GM12878 (cell line): Measurements from ENCODE around the gene CTNNA3. TPM values are rescaled to one million over a fixed set of nuclear protein-coding genes. Genes with fewer than 3 reads are reported as not detected.

Source experiments
- ATAC-seq: fragments of 200-7000 bp; cut with Tn5 transposase; 3 replicates; pipeline ENCODE4 v1.9.1; 2020; ENCODE audit warnings: mild to moderate bottlenecking, moderate library complexity
- BruUV-seq: library from RNA; stranded (reverse); fragments of 400-500 nt; replicated peaks from 2 replicates; lab custom pipeline; 2021; lab: Mats Ljungman, UMichigan
- CTCF ChIA-PET: fragments of 300-600 bp; sonication (Branson Sonifier 250); formaldehyde crosslinking; extraction: SDS; loops from one replicate; lab custom pipeline; 2021; ENCODE audit warnings: inconsistent platforms; lab: Yijun Ruan, JAX
- POLR2A ChIA-PET: fragments of 350-600 bp; formaldehyde crosslinking; extraction: SDS; loops from one replicate; lab custom pipeline; 2021; ENCODE audit warnings: inconsistent platforms; lab: Charles Lee
- RAD21 ChIA-PET: fragments of 300-600 bp; sonication (Branson Sonifier 250); formaldehyde crosslinking; loops from one replicate; lab custom pipeline; 2023; ENCODE audit warnings: antibody characterized with exemption; ENCODE audit not compliant: unreplicated experiment; lab: Charles Lee
- SMC1A ChIA-PET: fragments of 300-600 bp; sonication (Branson Sonifier 250); formaldehyde crosslinking; loops from one replicate; lab custom pipeline; 2023; ENCODE audit not compliant: unreplicated experiment, uncharacterized antibody; lab: Charles Lee
- DNase-seq: peaks from one replicate; pipeline ENCODE4 v3.0.0-alpha.2; 2011; ENCODE audit warnings: low read depth, low spot score
- FAIRE-seq: peaks from 3 replicates; lab custom pipeline; 2011; peaks lifted over from hg19 to GRCh38; lab: Jason Lieb, UNC
- H2AFZ ChIP-seq: 2 replicates; pipeline ENCODE4 v1.6.0; 2011; ENCODE audit warnings: low read depth, low read length, control low read depth; ENCODE audit not compliant: control insufficient read depth
- H3K27ac ChIP-seq: 2 replicates; pipeline ENCODE4 v1.5.1; 2011; ENCODE audit warnings: control low read depth; ENCODE audit not compliant: control insufficient read depth, insufficient read depth
- H3K27me3 ChIP-seq, 2 experiments: replicated peaks in 1 of 2; 2 replicates each; pipeline versions ENCODE4 v1.6.0 to v1.6.1; 2011; ENCODE audit warnings: low read length in 1 of 2; ENCODE audit not compliant: control insufficient read depth in 2 of 2, insufficient read depth in 2 of 2
- H3K36me3 ChIP-seq, 2 experiments: 2 replicates each; pipeline ENCODE4 v1.5.1; 2011; ENCODE audit warnings: low read length in 1 of 2; ENCODE audit not compliant: control insufficient read depth in 2 of 2, insufficient read depth in 2 of 2
- H3K4me1 ChIP-seq: 2 replicates; pipeline ENCODE4 v1.6.1; 2011; ENCODE audit warnings: mild to moderate bottlenecking, low read length, moderate library complexity, mixed read lengths; ENCODE audit not compliant: control insufficient read depth, insufficient read depth
- H3K4me2 ChIP-seq: 2 replicates; pipeline ENCODE4 v1.6.0; 2011; ENCODE audit warnings: control low read depth; ENCODE audit not compliant: control insufficient read depth, insufficient read depth
- H3K4me3 ChIP-seq: fragments of 200-600 bp; sonication (generic); 2 replicates; pipeline ENCODE4 v1.5.1; 2016
- H3K79me2 ChIP-seq: 2 replicates; pipeline ENCODE4 v1.6.0; 2011; ENCODE audit warnings: low read length; ENCODE audit not compliant: control insufficient read depth, insufficient read depth
- H3K9ac ChIP-seq: 2 replicates; pipeline ENCODE4 v1.8.0; 2011; ENCODE audit warnings: low read length, control low read depth, mixed read lengths; ENCODE audit not compliant: control insufficient read depth, insufficient read depth
- H3K9me3 ChIP-seq: replicated peaks from 3 replicates; pipeline ENCODE4 v1.5.1; 2011; ENCODE audit warnings: mild to moderate bottlenecking, low read length; ENCODE audit not compliant: control insufficient read depth, insufficient read depth
- H4K20me1 ChIP-seq: 2 replicates; pipeline ENCODE4 v1.6.0; 2011; ENCODE audit not compliant: control insufficient read depth, insufficient read depth
- ATF2 ChIP-seq: IDR thresholded peaks from 2 replicates; pipeline ENCODE4 v1.6.1; 2012; ENCODE audit warnings: low read length, inconsistent platforms
- BRCA1 ChIP-seq: IDR thresholded peaks from 2 replicates; pipeline ENCODE4 v1.6.1; 2011; ENCODE audit warnings: low read depth, low read length, improper control_type of control experiment
- CBX3 ChIP-seq: fragments of 200-600 bp; sonication (generic); IDR thresholded peaks from 2 replicates; pipeline ENCODE4 v1.6.1; 2016; ENCODE audit warnings: low read depth, borderline replicate concordance
- ESRRA ChIP-seq: IDR thresholded peaks from 2 replicates; pipeline ENCODE4 v1.6.1; 2012; ENCODE audit warnings: mild to moderate bottlenecking, low read length, improper control_type of control experiment
- ETV6 ChIP-seq, 2 experiments: fragments of 450-650 bp in 1 of 2; IDR thresholded peaks in 1 of 2; conservative IDR thresholded peaks in 1 of 2; 2 replicates each; pipeline ENCODE4 v1.6.1; 2014; ENCODE audit warnings: antibody characterized with exemption in 1 of 2, borderline replicate concordance in 1 of 2, low read depth in 1 of 2, mild to moderate bottlenecking in 1 of 2, moderate library complexity in 1 of 2
- NR2C2 ChIP-seq: IDR thresholded peaks from 2 replicates; pipeline ENCODE4 v1.6.1; 2011; ENCODE audit warnings: borderline replicate concordance, low read depth; ENCODE audit not compliant: control insufficient read depth, insufficient read length
- TAF1 ChIP-seq: IDR thresholded peaks from 2 replicates; pipeline ENCODE4 v1.6.1; 2011; ENCODE audit warnings: mild to moderate bottlenecking, low read depth, low read length, borderline replicate concordance
- WRNIP1 ChIP-seq: IDR thresholded peaks from 2 replicates; pipeline ENCODE4 v1.6.1; 2011; ENCODE audit warnings: low read depth, low read length, improper control_type of control experiment, borderline replicate concordance
- WGBS: methylation state at CpG from one replicate; pipeline ENCODE4 v1.1.6; 2016; ENCODE audit warnings: low lambda C conversion rate; ENCODE audit not compliant: insufficient replicate concordance, insufficient coverage; ENCODE audit errors: missing lambda C conversion rate; 5-methylcytosine and 5-hydroxymethylcytosine counted together
- in situ Hi-C: fragments of 300-500 bp; cut with MboI; formaldehyde crosslinking; loops from 9 replicates; pipeline ENCODE4 v1.14.3; 2018; ENCODE audit warnings: mixed read lengths
- intact Hi-C: fragments of 100-400 bp; cut with micrococcal nuclease; formaldehyde crosslinking; loops from one replicate; pipeline ENCODE4 v1.14.2; 2022; ENCODE audit not compliant: unreplicated experiment
- polyA plus RNA-seq, 11 experiments: library from polyadenylated mRNA; depleted of rRNA in 4 of 11; unstranded in 6 of 11; stranded (reverse) in 5 of 11; fragments of >200 nt; fragmentation: Nextera tagmentation in 4 of 11; fragmentation: Illumina TruSeq in 1 of 11; extraction: Ambion mirVana in 4 of 11; extraction: Trizol in 1 of 11; gene quantifications; 1 replicate in 1 of 11; 2 replicates in 10 of 11; pipeline versions ENCODE4 v1.2.1 to v1.2.3, GENCODE V29; 2011 to 2016; ENCODE audit warnings: inconsistent platforms in 2 of 11, missing spikeins in 2 of 11, low read depth in 1 of 11
- total RNA-seq, 4 experiments: library from RNA; depleted of rRNA in 3 of 4; stranded (reverse); fragments of >200 nt in 3 of 4; fragmentation: Illumina TruSeq in 1 of 4; extraction: Trizol in 1 of 4; gene quantifications; 2 replicates each; pipeline versions ENCODE4 v1.2.1 to v1.2.3, GENCODE V29; 2013 to 2021

CTNNA3 gene
- total and polyA plus RNA-seq, 10 of the 15 experiments (the other 5 are each of a cell fraction or from before 2014, with no cell fraction given) = under 0.01 to 4.5 (median 0.22) TPM; not detected in 2

- Histone ChIP-seq H3K36me3 (no peaks in the 10 kb centered on the region), H3K27ac (no peak overlapping the region), H3K9ac (no peak overlapping the region), H3K4me2 (no peak overlapping the region), H3K4me1 (no peaks in the 10 kb centered on the region), H4K20me1 (no peaks in the 10 kb centered on the region), H2AFZ (no peak overlapping the region)
- ChIA-PET RAD21 (no interaction called here), CTCF (no interaction called here), SMC1A (no interaction called here)
- ATAC-seq (no peak), DNase-seq (no peak)
- intact Hi-C loops (no loop called here), in situ Hi-C loops (no loop called here)
- TF ChIP-seq ATF2 = no peak
- TF ChIP-seq BRCA1 = no peak
- TF ChIP-seq, all 136 proteins: peak for 0
- Histone ChIP-seq H3K27me3 (no peaks in the 10 kb centered on the region), H3K79me2 (no peaks in the 10 kb centered on the region), H3K9me3 (no peaks in the 10 kb centered on the region), H3K4me3 (no peak overlapping the region)
- BruUV-seq = no TSS peak
- FAIRE-seq = no peak
- 21% methylated on average over 2 of the region's 2 CpGs for WGBS
- POLR2A ChIA-PET = no interaction called here
These were observed 1140.9 kb downstream of the CTNNA3 start for GRCh38 chr10:66555061-66555460.

- Histone ChIP-seq H2AFZ (no peak overlapping the region), H4K20me1 (no peaks in the 10 kb centered on the region), H3K27ac (no peak overlapping the region), H3K9ac (no peak overlapping the region), H3K27me3 (no peaks in the 10 kb centered on the region), H3K79me2 (no peaks in the 10 kb centered on the region), H3K4me3 (no peak overlapping the region), H3K4me1 (no peaks in the 10 kb centered on the region), H3K9me3 (no peaks in the 10 kb centered on the region), H3K4me2 (no peak overlapping the region), H3K36me3 (no peaks in the 10 kb centered on the region)
- FAIRE-seq (no peak), ATAC-seq (no peak), DNase-seq (no peak)
- in situ Hi-C loops = no loop called here
- ChIA-PET RAD21 (interaction anchor here (0.7 kb wide), 1 partner anchor 63 kb away, joined by 3 read pairs; no protein-coding TSS in a partner anchor), CTCF (no interaction called here), POLR2A (no interaction called here), SMC1A (no interaction called here)
- intact Hi-C loops = no loop called here
- no TSS peak for BruUV-seq
- 27% methylated on average over 1 of the region's 1 CpG for WGBS
- TF ChIP-seq ESRRA (no peak), TAF1 (no peak), WRNIP1 (no peak), CBX3 (no peak), ETV6 (conservative IDR thresholded peaks at IDR 0.05 in 1 of 2, IDR thresholded peaks at IDR 0.05 in 1 of 2; ENCODE audit: borderline replicate concordance in 1 of 2, low read depth in 1 of 2) (no peak), NR2C2 (no peak), ATF2 (no peak)
These were observed 1143.7 kb downstream of the CTNNA3 start for GRCh38 chr10:66552331-66552730.
